ENCODE data around the gene CRYGN.

DNA sequence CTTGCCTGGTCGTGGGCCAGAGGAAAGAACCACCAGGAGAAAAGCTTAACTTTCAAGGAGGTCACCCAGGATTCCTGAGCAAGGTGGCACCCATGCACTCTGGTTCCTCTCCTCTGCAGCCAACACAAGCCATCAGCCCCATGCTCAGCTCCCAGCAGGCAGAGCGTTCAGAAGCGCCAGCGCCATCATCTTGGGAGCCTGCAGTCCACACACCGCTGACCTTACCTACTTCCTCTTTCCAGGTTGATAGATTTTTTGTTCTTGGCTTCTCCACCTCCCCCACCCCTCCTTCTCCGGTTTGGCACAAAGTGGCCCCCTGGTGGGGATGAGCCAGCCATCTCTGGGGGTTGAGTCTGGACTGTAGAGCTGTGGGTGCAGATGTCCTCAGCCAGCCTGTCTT is 28.4 kb downstream of the CRYGN start:
- TF ChIP-seq EZH2 (IDR thresholded peaks at IDR 0.05; ENCODE audit: borderline replicate concordance, low read depth, low read length, severe bottlenecking), result no peak
- TF ChIP-seq, protein P1, sequence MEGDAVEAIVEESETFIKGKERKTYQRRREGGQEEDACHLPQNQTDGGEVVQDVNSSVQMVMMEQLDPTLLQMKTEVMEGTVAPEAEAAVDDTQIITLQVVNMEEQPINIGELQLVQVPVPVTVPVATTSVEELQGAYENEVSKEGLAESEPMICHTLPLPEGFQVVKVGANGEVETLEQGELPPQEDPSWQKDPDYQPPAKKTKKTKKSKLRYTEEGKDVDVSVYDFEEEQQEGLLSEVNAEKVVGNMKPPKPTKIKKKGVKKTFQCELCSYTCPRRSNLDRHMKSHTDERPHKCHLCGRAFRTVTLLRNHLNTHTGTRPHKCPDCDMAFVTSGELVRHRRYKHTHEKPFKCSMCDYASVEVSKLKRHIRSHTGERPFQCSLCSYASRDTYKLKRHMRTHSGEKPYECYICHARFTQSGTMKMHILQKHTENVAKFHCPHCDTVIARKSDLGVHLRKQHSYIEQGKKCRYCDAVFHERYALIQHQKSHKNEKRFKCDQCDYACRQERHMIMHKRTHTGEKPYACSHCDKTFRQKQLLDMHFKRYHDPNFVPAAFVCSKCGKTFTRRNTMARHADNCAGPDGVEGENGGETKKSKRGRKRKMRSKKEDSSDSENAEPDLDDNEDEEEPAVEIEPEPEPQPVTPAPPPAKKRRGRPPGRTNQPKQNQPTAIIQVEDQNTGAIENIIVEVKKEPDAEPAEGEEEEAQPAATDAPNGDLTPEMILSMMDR (IDR thresholded peaks at IDR 0.05; ENCODE audit: borderline replicate concordance, extremely low read depth, low read length, poor library complexity, severe bottlenecking), result peak; percentile 23

Measured in DND-41 (cell line).